ENCODE measurements around the gene RASSF4.

The RASSF4 gene, protein sequence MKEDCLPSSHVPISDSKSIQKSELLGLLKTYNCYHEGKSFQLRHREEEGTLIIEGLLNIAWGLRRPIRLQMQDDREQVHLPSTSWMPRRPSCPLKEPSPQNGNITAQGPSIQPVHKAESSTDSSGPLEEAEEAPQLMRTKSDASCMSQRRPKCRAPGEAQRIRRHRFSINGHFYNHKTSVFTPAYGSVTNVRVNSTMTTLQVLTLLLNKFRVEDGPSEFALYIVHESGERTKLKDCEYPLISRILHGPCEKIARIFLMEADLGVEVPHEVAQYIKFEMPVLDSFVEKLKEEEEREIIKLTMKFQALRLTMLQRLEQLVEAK

DNA sequence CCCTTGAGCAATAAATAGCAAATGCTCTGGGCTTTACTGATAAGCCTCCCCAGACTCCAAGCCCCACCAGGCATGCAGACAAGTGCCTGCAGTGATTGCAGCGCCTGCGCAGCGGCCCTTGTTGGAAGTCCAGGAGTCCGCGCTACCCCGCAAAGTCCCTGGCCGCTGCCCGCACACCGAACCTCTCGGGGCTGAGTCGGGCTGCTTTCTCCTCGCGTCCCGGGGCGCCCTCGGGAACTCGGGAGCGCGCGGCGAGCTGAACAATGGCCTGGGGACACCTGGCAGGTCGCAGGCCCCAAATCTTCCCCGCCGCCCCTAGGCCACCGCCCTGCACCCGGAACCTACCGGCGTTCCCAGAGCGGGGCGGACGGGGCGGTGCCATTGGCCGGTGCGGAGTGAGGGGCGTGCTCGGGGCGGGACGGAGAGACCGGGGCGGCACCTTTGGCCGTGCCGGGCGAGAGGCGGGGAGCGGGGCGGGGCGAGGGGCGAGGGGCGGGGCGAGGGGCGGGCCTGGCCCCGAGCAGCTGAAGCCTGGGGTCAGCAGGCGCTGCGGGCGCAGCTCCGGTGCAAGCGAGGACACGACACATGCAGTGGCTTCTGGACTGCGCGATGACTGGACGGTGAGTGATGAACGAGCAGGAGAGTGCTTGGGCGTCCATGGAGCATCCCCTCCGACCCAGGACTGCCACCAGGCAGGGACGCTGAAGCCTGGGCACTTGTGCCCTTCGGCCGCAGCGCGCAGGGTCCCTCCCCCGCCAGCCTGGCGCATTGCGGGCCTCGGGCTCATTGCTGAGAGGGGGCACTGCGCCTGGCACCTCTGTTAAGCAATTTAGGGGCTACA lies at the start of gene RASSF4:
RASSF4 (plus strand) TSS at position 556 of the 841 bp plus-strand sequence. CDS start 10,401 bp downstream, outside the sequence.
- TF ChIP-seq POLR2A (IDR thresholded peaks at IDR 0.05; ENCODE audit: low read length): no peak
- TF ChIP-seq GATA1 (IDR thresholded peaks at IDR 0.05; ENCODE audit: low read depth, low read length): no peak
- peak; percentile 82 for DNase-seq

DNA sequence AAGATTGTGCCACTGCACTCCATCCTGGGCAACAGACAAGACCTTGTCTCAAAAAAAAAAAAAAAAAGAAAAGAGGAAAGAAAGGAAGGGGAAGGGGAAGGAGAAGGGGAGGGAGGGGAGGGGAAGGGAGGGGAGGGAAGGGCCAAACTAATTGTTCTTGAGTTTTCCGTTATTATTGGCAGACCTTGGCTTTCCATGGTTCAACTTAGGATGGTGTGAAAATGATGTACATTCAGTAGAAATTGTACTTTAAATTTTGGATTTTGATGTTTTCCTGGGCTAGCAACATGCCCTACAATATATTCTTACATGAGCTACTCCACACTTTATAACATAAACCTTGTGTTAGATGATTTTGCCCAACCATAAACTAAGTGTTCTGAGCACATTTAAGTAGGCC lies 49.7 kb upstream of the RASSF4 start:
- DNase-seq: no peak

GRCh38 chr10:44910602-44911001 lies 49.0 kb upstream of the RASSF4 start:
- no peak for TF ChIP-seq POLR2A (IDR thresholded peaks at IDR 0.05; ENCODE audit: low read length)
- no peak for TF ChIP-seq GATA1 (IDR thresholded peaks at IDR 0.05; ENCODE audit: low read depth, low read length)
- no peak for DNase-seq

More for the DNA sequence above, 49.7 kb upstream of the RASSF4 start:
- TF ChIP-seq POLR2A (IDR thresholded peaks at IDR 0.05; ENCODE audit: low read length) (no peak), GATA1 (IDR thresholded peaks at IDR 0.05; ENCODE audit: low read depth, low read length) (no peak)

DNA sequence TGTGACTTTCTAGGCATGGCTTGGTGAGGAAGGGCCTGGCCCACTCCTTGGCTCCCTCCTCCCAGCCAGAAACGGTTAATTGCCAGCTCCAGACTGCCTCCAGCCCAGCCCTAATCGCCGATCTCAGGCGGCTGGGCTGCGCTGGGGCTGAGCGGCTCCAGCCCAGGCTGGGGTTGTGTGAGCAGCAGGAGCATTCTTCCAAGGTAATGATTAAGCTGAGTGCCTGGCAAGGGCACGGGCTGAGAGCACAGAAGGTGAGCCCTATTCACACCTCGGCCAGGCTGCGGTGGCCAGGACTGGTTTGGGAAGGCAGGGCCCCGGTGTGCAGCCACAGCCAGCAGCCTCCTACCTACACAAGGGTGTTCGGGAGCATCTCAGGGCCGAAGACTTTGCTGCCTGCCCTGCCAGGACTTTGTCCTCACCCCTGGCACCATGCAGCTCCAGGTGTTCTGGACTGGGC lies 48.5 kb upstream of the RASSF4 start, which contains the start of gene TMEM72:
TMEM72 (plus strand) TSS at position 257 of the 460 bp plus-strand sequence; CDS start at position 433, 176 bp downstream.
- peak; percentile 54 to 75 for DNase-seq

DNA sequence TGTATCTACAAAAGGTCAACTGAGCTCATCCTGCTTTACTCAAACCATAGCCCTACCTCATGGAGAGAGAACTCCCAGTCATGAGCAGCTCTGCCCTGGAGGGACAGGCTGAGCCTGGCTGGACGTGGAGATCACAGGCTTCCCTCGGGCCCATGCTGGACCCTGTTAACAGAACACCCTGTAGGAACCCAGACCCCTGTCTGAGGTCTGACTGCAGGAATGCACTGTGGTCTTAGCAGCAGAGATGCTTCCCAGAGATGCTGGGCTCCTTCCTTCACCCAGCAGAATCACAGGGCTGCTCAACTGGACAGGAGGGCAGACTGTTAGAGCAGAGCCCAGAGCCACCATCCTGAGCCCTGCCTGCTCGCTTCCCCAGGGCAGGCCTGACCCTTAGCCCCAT lies 47.7 kb upstream of the RASSF4 start:
- DNase-seq: no peak
- TF ChIP-seq GATA1 (IDR thresholded peaks at IDR 0.05; ENCODE audit: low read depth, low read length): no peak
- TF ChIP-seq POLR2A (IDR thresholded peaks at IDR 0.05; ENCODE audit: low read length): no peak

More for the DNA sequence above, 48.5 kb upstream of the RASSF4 start, which contains the start of gene TMEM72:
- TF ChIP-seq GATA1 (IDR thresholded peaks at IDR 0.05; ENCODE audit: low read depth, low read length) (no peak), POLR2A (IDR thresholded peaks at IDR 0.05; ENCODE audit: low read length) (no peak)

- DNase-seq: peak; percentile 80 to 94
- TF ChIP-seq GATA1 (IDR thresholded peaks at IDR 0.05; ENCODE audit: low read depth, low read length) (no peak), POLR2A (IDR thresholded peaks at IDR 0.05; ENCODE audit: low read length) (no peak)
Observed at GRCh38 chr10:44913350-44914081, 46.1 kb upstream of the RASSF4 start.

- no peak for TF ChIP-seq POLR2A (IDR thresholded peaks at IDR 0.05; ENCODE audit: low read length)
- TF ChIP-seq GATA1 (IDR thresholded peaks at IDR 0.05; ENCODE audit: low read depth, low read length): no peak
- no peak for DNase-seq
Observed at GRCh38 chr10:44914891-44915290, 44.7 kb upstream of the RASSF4 start.

DNA sequence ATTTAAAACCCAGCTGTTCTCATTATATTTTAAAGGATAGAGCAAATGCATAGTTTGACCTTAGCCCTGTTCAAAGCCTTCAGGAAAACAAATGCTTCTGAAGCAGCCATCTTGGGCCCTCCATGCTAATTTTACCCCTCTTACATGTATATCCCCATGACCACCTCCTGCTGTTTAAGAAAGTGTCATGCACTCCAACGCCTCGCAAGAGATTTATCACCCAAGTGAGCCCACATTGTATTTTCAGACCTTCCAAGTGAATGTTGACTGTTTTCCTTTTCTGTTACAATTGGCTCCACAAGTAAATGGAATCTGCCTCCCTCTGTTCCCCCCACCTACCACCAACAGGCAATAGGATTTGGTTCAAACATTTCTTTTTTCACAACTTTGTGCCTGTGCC lies 43.2 kb upstream of the RASSF4 start:
- TF ChIP-seq POLR2A (IDR thresholded peaks at IDR 0.05; ENCODE audit: low read length): no peak
- no peak for TF ChIP-seq GATA1 (IDR thresholded peaks at IDR 0.05; ENCODE audit: low read depth, low read length)
- no peak for DNase-seq

GRCh38 chr10:44917848-44918247 lies 41.8 kb upstream of the RASSF4 start:
- no peak for DNase-seq
- TF ChIP-seq POLR2A (IDR thresholded peaks at IDR 0.05; ENCODE audit: low read length) (no peak), GATA1 (IDR thresholded peaks at IDR 0.05; ENCODE audit: low read depth, low read length) (no peak)

- DNase-seq: no peak
- TF ChIP-seq GATA1 (IDR thresholded peaks at IDR 0.05; ENCODE audit: low read depth, low read length): no peak
- TF ChIP-seq POLR2A (IDR thresholded peaks at IDR 0.05; ENCODE audit: low read length): no peak
Observed at GRCh38 chr10:44920252-44920651, 39.4 kb upstream of the RASSF4 start.

- DNase-seq: no peak
- TF ChIP-seq POLR2A (IDR thresholded peaks at IDR 0.05; ENCODE audit: low read length) (no peak), GATA1 (IDR thresholded peaks at IDR 0.05; ENCODE audit: low read depth, low read length) (no peak)
Observed at GRCh38 chr10:44921061-44921460, 38.5 kb upstream of the RASSF4 start.

DNA sequence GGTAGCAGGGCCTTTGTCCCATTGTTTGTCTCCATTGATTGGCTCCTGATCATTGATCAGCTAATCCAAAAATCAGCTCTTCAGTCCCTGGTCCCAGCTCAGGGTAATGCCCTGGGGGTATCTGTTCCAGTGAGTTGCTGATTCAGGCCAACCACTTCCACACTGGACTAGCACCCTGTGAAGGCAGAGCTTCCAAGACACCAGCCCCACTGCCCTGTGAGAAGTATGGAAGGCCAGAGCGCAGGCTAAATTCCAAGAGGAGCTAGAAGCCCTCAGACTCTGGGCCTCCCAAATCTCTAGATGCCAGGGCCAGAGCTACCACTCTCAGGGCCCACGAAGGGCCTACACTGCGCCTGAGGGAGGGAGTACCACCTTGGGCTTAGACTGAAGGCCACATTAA lies 38.1 kb upstream of the RASSF4 start:
- no peak for DNase-seq
- TF ChIP-seq GATA1 (IDR thresholded peaks at IDR 0.05; ENCODE audit: low read depth, low read length) (no peak), POLR2A (IDR thresholded peaks at IDR 0.05; ENCODE audit: low read length) (no peak)

DNA sequence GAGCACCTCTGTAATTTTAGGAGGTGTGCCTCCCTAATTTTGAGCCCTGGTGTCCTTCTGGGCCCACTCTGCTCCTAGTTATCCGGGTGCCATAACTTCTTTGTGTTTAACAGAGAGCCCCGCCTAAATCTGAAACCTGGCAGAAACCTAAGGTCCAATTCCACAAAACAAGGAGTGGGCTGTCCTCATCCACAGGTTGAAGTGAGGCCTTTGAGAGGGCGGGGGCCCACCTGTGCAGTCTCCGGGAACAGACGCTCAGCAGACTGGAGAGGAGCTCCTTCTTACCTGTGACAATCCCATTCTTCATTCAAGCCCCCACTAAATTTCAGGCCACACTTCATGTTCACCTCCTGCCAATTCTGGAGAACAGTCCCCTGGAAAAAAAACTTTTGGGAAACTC lies 37.6 kb upstream of the RASSF4 start:
- TF ChIP-seq GATA1 (IDR thresholded peaks at IDR 0.05; ENCODE audit: low read depth, low read length) (no peak), POLR2A (IDR thresholded peaks at IDR 0.05; ENCODE audit: low read length) (no peak)

More for the DNA sequence above, 37.6 kb upstream of the RASSF4 start:
- DNase-seq: no peak
